Tibial nerve (tissue), 4 donors: ENCODE measurements around the gene GGA1.

Experiments
- CTCF ChIP-seq, 5 experiments: fragments of 200-600 bp in 3 of 5; fragments of 450-650 bp in 2 of 5; sonication (generic) in 3 of 5; IDR thresholded peaks; one replicate each; pipeline ENCODE4 v1.5.1; 2016 to 2019; ENCODE audit warnings: antibody characterized with exemption in 5 of 5, mild to moderate bottlenecking in 3 of 5, moderate library complexity in 2 of 5
- EP300 ChIP-seq, 2 donors: sonication (generic); formaldehyde crosslinking; IDR thresholded peaks; one replicate each; pipeline ENCODE4 v1.6.1; 2017; ENCODE audit warnings: antibody characterized with exemption in 2 of 2, mild to moderate bottlenecking in 1 of 2
- POLR2A ChIP-seq, 2 donors: fragments of 450-650 bp; IDR thresholded peaks; one replicate each; pipeline ENCODE4 v1.6.1; 2017; ENCODE audit warnings: antibody characterized with exemption in 2 of 2, mild to moderate bottlenecking in 2 of 2, moderate library complexity in 2 of 2

DNA sequence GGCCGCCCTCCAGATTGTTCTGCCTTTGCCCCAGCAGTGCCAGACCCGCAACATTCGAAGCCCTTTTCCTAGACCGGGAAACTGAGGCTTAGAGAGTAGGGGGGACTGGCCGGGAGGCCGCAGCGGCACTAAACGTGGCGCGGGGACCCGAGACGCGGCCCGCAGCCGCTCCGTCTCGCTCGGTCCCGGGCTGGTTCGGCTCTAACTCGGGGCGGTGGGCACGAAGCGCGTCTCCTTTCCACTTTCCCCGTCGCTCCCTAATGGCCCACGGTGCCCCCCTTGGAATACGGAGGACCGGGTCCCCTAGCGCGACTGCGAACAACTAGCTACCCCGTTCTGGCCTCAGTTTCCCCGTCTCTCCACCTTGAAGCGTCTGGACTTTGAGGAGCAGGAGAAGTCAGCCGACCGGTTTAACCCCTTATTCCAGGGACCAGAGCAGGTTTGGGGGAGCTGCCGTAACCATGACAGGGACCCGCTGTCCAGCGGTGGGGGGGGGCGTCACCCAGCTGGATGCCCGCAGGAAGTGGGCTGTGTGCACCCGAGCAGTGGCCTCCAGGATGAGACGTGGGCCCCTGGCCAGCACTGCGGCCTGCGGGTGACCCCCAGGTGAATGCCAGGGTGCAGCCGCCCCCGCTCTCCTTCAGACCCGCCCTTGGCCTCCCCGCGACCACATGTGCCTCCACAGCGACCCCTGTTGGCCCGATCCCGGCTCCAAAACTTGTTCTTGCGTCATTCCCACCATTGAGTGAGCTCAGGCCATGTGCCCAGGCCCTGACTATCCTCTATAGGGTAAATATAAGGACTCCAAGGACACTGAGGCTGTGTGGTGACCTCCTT, 47.2 kb upstream of the GGA1 start:
- TF ChIP-seq CTCF (IDR thresholded peaks at IDR 0.05) (peak; percentile 79 to 94 (median 92)), EP300 (IDR thresholded peaks at IDR 0.05) (peak; percentile 78 to 91), POLR2A (IDR thresholded peaks at IDR 0.05) (peak; percentile 42 to 67)
